Umbilical cord (tissue), 2 donors: ENCODE results near the gene SLC2A9. TPM values are rescaled to one million over a fixed set of nuclear protein-coding genes. Genes with fewer than 3 reads are reported as not detected.
"Not testable (repeated sequence)": the region's sequence is repeated elsewhere in the genome, so short reads cannot be mapped to it uniquely, and the experiment has no call there.

ENCODE experiments used
- DNase-seq: peaks from one replicate; pipeline ENCODE4 v3.0.0-alpha.2; 2015; ENCODE audit warnings: low spot score
- total RNA-seq: library from RNA; depleted of rRNA; stranded (reverse); fragments of >200 nt; gene quantifications from one replicate; pipeline ENCODE4 v1.2.3, GENCODE V29; 2014; ENCODE audit warnings: low replicate concordance; ENCODE audit not compliant: insufficient read depth

The SLC2A9 gene
- total RNA-seq, 1 donor from 2014 or later, result 11.1 TPM

- no peak for DNase-seq
Observed at GRCh38 chr4:9927341-9928007, 93.8 kb downstream of the SLC2A9 start.

DNA sequence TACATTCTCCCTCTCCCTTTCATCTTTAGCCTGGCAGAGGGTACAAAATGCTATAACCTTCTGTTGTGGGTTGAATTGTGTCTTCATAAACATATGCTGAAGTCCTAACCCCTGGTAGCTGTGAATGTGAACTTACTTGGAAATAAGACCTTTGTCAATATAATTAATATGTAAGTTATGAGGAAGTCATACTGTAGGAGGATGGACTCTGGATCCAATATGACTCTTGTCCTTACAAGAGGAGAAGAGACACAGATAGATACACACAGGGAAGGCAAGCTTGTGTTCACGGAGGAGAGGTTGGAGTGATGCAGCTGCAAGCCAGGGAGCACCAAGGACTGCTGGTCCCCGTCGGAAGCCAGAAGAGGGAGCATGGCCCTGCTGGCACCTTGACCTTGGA is 94.7 kb downstream of the SLC2A9 start:
- no peak for DNase-seq

GRCh38 chr4:9925750-9926439 is 95.4 kb downstream of the SLC2A9 start:
- no peak for DNase-seq

DNA sequence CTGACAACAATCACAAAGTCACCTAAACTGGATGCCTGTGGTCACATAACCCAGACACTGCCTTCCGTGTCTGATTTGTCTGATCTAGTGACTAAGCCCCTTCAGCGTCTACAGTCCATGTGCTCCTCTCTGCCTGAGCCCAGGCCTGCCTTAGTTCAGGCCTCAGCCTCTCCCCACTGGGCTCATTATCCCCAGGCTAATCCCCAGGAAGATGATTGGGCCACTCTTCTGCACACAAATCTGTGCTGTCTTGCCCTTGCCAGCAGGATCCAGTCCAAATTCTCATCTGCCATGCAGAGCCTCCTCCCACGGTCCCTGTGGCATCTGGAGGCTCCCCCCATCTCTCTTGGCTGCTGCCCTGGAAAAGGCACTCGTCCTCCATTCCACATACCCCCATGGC is 96.5 kb downstream of the SLC2A9 start:
- DNase-seq, result peak; percentile 43

- DNase-seq, result no peak
Observed at GRCh38 chr4:9923195-9923812, 98.0 kb downstream of the SLC2A9 start.

DNA sequence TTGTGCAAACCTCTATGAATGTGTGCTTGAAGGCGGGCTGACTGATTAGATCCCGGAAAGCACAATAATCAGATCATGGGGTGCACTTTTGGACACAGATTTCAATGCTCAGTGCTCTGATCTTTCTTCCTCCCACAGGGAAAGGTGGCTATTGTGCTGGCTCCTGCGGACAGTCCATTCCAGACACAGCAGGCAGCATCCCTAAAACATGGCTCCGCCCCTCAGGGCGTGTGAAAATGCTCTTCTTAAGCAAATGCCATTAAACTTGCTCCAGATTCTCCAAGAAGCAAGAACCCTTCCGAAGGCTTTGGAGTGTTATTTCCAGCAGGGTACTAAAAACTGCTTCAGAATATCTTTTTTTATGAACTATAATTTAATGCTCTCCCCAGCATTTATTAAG is 100.0 kb downstream of the SLC2A9 start:
- no peak for DNase-seq

- DNase-seq, result no peak
Observed at GRCh38 chr4:9920029-9920428, 101.3 kb downstream of the SLC2A9 start.

GRCh38 chr4:9919047-9919446 is 102.2 kb downstream of the SLC2A9 start:
- DNase-seq, result no peak

DNA sequence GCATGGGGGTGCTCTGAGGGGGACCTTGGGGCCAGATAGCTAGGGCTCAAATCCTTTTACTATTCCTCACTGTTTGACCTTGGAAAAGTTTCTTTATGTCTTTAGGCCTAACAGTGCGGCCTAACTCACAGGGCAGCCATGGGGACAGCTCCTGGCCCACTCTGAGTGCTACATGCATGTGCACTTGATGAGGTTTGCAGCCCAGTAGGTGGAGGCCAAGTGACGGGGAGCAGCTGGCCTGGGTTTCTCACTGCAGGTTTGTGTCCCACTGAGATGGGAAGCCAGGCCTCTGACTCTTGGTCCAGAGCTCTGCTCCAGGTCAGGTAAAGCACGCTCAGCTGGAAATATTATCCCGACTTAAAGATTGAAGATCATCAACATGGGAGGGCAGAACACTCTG is 102.8 kb downstream of the SLC2A9 start:
- DNase-seq, result no peak

DNA sequence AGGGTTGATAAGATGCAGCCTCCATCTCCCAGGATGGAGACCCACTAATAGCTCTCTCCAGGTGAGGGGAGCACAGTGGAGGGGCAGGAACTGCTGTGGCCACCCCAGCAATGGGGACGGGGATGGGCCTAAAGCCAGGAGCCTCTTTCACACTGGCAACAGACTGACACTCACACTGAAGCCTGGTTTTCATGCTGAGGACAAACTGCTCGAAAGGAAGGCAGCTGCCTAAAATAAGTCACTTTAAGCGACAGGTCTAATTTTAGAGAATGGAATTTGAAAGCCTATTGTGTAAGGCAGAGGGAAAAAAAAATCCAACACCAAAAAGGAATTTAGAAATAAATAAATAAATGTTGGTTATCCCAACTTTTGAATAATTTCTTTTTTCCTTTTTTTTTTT is 104.4 kb downstream of the SLC2A9 start:
- no peak for DNase-seq

DNA sequence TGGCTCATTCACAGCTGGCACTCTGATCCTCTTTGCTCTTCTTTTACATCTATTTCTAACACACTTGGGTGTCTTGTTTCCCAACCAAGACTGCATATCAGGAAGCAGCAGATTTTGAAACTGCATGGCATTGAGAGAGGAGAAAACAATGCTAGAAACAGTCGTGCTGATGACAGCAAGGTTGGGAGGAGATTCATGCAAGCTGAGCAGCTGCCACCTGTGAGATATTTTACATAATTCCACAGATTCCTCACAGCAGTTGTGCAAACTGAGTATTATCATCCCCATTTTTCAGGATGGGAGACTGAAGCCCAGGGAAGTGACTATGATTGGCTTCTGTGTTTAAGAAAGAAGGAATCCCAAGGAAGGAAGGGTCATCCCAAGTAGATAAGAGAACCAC is 105.0 kb downstream of the SLC2A9 start:
- no peak for DNase-seq

- no peak for DNase-seq
Observed at GRCh38 chr4:9913846-9914245, 107.5 kb downstream of the SLC2A9 start.

DNA sequence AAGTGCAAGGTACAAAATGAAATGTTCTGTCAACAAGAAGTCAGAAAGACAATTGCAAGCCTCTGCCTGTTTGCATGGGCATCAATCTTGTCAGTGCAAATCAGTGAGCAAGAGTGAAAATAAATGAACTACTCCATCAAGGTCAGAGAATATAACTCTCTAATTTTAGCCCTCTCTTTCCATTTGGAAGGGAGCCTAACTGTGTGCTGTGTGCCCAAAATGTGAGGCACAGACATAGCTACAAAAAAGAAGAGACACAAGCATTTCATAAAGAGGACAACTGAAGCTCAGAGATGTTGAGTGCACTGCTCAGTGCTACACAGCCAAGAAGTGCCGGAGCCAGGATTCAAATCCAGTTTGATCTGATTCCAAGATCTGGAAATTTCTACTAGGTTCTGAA is 114.3 kb downstream of the SLC2A9 start:
- no peak for DNase-seq

- DNase-seq, result no peak
Observed at GRCh38 chr4:9904976-9905587, 116.2 kb downstream of the SLC2A9 start.

- DNase-seq, result no peak
Observed at GRCh38 chr4:9903317-9903716, 118.0 kb downstream of the SLC2A9 start.

DNA sequence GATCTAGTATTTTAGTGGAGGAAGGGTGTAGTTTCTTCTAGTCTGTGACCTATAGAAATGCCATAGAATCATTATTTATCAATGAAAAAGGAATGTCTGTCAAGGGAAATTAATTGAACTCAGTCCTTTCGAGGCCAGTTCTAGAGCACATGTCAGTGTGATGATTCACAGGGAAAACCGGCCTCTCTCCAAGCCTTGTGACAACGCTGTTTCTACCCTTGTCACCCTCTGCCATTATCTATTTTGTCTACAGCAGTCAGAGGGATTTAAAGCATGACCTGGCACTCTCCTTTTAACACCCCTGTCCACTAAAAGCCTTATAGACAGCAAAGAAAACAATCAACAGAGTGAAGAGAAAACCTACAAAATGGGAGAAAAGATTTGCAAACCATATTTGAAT is 120.0 kb downstream of the SLC2A9 start:
- no peak for DNase-seq

DNA sequence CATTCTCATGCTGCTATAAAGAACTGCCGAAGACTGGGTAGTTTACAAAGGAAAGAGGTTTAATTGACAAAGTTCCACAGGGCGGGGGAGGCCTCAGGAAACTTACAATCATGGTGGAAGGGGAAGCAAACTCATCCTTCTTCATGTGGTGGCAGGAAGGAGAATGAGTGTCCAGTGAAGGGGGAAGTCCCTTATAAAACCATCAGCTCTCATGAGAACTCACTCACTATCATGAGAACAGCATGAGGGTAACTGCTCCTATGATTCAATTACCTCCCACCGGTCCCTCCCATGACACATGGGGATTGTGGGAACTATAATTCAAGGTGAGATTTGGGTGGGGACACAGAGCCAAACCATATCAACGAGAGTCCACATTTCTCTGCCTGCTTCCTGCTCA is 120.7 kb downstream of the SLC2A9 start:
- not testable (repeated sequence) for DNase-seq

GRCh38 chr4:9899306-9900055 is 121.8 kb downstream of the SLC2A9 start:
- DNase-seq, result no peak

DNA sequence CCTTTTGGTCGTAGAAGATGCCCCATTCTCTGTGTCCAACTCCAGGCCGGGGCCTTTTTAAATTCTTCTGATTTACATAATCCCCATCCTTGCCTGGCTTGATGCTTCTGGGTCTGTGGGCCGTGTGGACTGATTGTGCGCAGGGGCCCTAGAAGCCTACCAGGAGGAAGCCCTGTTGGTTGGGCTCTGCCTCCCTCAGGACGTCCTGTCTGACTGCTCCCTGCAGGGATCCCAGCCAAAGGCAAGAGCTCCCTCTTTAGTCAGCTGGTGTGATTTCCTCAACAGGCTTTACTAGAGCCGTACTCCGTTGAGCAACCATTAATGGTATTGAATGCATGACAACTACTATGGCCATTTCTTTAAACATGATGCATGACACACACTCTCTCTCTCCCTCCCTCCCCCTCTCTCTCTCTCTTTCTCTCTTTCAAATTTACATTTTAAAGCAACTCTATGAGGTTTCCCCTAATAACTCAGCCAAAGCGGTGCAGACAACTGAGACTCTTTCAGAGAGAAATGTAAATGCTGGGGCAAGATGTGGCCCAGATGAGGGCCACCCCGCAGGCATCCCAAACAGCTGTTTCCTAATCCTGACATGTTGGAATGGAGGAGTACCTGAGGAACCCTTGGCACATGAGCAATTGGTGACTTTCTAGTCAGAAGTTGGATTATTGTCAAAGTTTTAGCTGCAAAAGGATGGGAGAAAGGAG is 122.5 kb downstream of the SLC2A9 start:
- peak; percentile 69 for DNase-seq

DNA sequence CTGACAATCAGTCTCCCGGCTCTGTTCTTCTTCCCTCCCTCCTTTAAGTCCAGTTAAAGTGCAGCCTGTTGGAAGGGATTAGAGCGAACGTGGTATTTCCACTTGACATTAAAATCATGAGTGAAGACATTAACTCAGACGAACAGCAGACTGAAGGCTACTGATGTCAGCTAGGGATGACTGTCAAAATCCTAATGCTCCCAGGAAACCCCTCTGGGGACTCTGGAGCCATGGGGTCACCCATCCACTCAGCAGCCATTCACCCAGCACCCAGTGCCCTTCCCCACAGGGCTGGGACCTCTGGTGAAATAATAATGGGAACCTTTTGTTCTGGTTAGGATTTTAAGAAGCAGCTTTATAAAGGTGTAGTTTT is 126.0 kb downstream of the SLC2A9 start:
- DNase-seq, result no peak

DNA sequence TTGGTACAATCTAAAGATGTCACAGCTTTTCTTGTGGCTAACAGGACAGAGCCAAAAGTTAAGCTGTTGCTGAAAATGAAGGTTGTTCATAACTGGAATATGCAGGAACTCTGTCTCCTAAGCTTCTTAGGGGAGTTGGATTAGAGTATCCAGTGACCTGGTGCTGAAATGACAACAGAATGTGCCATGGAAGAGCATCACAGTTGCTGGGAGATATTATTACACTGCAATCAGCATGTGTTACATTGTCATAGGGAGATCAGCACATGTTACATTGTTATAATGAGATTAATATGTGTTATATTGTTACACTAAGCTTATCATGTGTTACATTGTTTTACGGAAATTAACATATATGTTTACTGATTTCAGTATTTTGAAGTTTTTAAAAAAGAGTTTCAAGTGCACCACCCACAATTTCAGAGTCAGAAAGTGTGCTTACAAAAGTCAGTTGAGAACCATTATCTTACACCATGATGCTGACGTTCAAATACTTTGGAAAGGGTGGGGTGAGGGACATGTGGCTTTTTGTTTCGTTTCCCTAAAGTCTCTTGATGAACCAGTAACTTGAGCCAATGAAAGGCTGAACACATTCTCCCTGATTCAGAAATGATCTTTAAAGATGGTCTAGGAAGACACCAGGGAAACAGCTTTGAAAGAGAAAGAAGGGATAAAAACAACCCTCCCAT is 126.5 kb downstream of the SLC2A9 start:
- DNase-seq, result no peak
